ENCODE results near the gene LIN37. TPM values are rescaled to one million over a fixed set of nuclear protein-coding genes. Genes with fewer than 3 reads are reported as not detected.

Gene LIN37
- total RNA-seq, 1 experiment from 2014 or later = 6.4 TPM

- H3K36me3 Mint-ChIP-seq = peaks cover 19% of the 10 kb centered on the region
- peaks cover 12% of the 10 kb centered on the region for H3K4me1 Mint-ChIP-seq
- DNase-seq (ENCODE audit: low spot score) = no peak
- H3K4me3 Mint-ChIP-seq = no peak overlapping the region
- CTCF ChIA-PET = interaction anchor here (0.9 kb wide), 1 partner anchor 24 kb away, joined by 3 read pairs; no protein-coding TSS in a partner anchor
- TF ChIP-seq FOXJ3 (CRISPR knock-in tag; IDR thresholded peaks at IDR 0.05; ENCODE audit: borderline replicate concordance) (no peak), NFYB (CRISPR knock-in tag; conservative IDR thresholded peaks at IDR 0.05; ENCODE audit: low read depth) (no peak), ZMAT4 (CRISPR knock-in tag; IDR thresholded peaks at IDR 0.05) (no peak), ZBTB43 (CRISPR knock-in tag; IDR thresholded peaks at IDR 0.05) (no peak), ATF3 (CRISPR knock-in tag; conservative IDR thresholded peaks at IDR 0.05) (no peak)
- POLR2A ChIA-PET = no interaction called here
- peaks cover 14% of the 10 kb centered on the region for H3K27me3 Mint-ChIP-seq (ENCODE audit: low read depth)
- H3K9me3 Mint-ChIP-seq = no peaks in the 10 kb centered on the region
- H3K27ac Mint-ChIP-seq = no peak overlapping the region
- ATAC-seq = no peak
These were observed 12.5 kb downstream of the LIN37 start for GRCh38 chr19:35760711-35761349.

GRCh38 chr19:35764432-35765315, 16.3 kb downstream of the LIN37 start:
- TF ChIP-seq NR2C2 (CRISPR knock-in tag; IDR thresholded peaks at IDR 0.05) (no peak), ZBTB21 (CRISPR knock-in tag; IDR thresholded peaks at IDR 0.05; ENCODE audit: borderline replicate concordance) (no peak)
- ATAC-seq (no peak), DNase-seq (ENCODE audit: low spot score) (no peak)
- no peak overlapping the region for H3K27ac Mint-ChIP-seq
- no peaks in the 10 kb centered on the region for H3K27me3 Mint-ChIP-seq (ENCODE audit: low read depth)
- ChIA-PET CTCF (no interaction called here), POLR2A (interaction anchor here (0.7 kb wide), 1 partner anchor 174 kb away, joined by 4 read pairs; no protein-coding TSS in a partner anchor)
- no peaks in the 10 kb centered on the region for H3K9me3 Mint-ChIP-seq
- no peak overlapping the region for H3K4me3 Mint-ChIP-seq
- peaks cover 24% of the 10 kb centered on the region for H3K36me3 Mint-ChIP-seq
- peaks cover 13% of the 10 kb centered on the region for H3K4me1 Mint-ChIP-seq

GRCh38 chr19:35766571-35767104, 18.3 kb downstream of the LIN37 start:
- H3K9me3 Mint-ChIP-seq = no peaks in the 10 kb centered on the region
- peaks cover 19% of the 10 kb centered on the region for H3K36me3 Mint-ChIP-seq
- H3K27ac Mint-ChIP-seq = no peak overlapping the region
- peaks cover 13% of the 10 kb centered on the region for H3K4me1 Mint-ChIP-seq
- no peak overlapping the region for H3K4me3 Mint-ChIP-seq
- no peaks in the 10 kb centered on the region for H3K27me3 Mint-ChIP-seq (ENCODE audit: low read depth)
- CTCF ChIA-PET = interaction anchor here (0.6 to 1.9 kb wide), 5 partner anchors 9 to 53 kb away, joined by 3 to 6 read pairs (median 4); partner anchors contain the start of genes LIN37, PROSER3, PSENEN and U2AF1L4
- POLR2A ChIA-PET = interaction anchor here (1.7 kb wide), 1 partner anchor 26 kb away, joined by 6 read pairs; no protein-coding TSS in a partner anchor
- DNase-seq (ENCODE audit: low spot score) = no peak
- no peak; the same call in 1 of the 2 replicates for ATAC-seq
- TF ChIP-seq CDX4 (CRISPR knock-in tag; IDR thresholded peaks at IDR 0.05; ENCODE audit: borderline replicate concordance) = no peak
- no peak for TF ChIP-seq ZNF396 (CRISPR knock-in tag; IDR thresholded peaks at IDR 0.05; ENCODE audit: borderline replicate concordance)
- TF ChIP-seq ZNF671 (CRISPR knock-in tag; IDR thresholded peaks at IDR 0.05) = no peak

GRCh38 chr19:35767288-35768081, 19.1 kb downstream of the LIN37 start:
- Mint-ChIP-seq H3K27me3 (ENCODE audit: low read depth) (peaks cover 2% of the 10 kb centered on the region), H3K27ac (peak overlapping the region; percentile 79), H3K4me3 (peak overlapping the region; percentile 54), H3K9me3 (no peaks in the 10 kb centered on the region), H3K36me3 (peaks cover 13% of the 10 kb centered on the region; the same call in 1 of the 2 replicates), H3K4me1 (peaks cover 13% of the 10 kb centered on the region)
- ATAC-seq = peak; percentile 94
- POLR2A ChIA-PET = interaction anchor here (1.1 to 1.7 kb wide), 3 partner anchors 19 to 27 kb away, joined by 4 to 6 read pairs (median 5); partner anchors contain the start of genes LIN37, PSENEN and U2AF1L4
- DNase-seq (ENCODE audit: low spot score) = peak; percentile 92
- CTCF ChIA-PET = interaction anchor here (1.0 to 1.9 kb wide), 10 partner anchors 10 to 164 kb away, joined by 3 to 11 read pairs (median 4); partner anchors contain the start of genes LIN37, PROSER3, PSENEN and U2AF1L4
- TF ChIP-seq NFYB (CRISPR knock-in tag; conservative IDR thresholded peaks at IDR 0.05; ENCODE audit: low read depth) (no peak), ZMAT4 (CRISPR knock-in tag; IDR thresholded peaks at IDR 0.05) (no peak), NFATC4 (CRISPR knock-in tag; IDR thresholded peaks at IDR 0.05) (no peak), MLX (CRISPR knock-in tag; IDR thresholded peaks at IDR 0.05) (no peak), ZNF138 (CRISPR knock-in tag; conservative IDR thresholded peaks at IDR 0.05) (no peak), ZNF281 (CRISPR knock-in tag; IDR thresholded peaks at IDR 0.05) (no peak), GTF2I (CRISPR knock-in tag; conservative IDR thresholded peaks at IDR 0.05) (no peak)
